GM23338 (cell line): ENCODE data around the gene PRSS36. TPM values are rescaled to one million over a fixed set of nuclear protein-coding genes. Genes with fewer than 3 reads are reported as not detected.
A peak's percentile ranks its signal among the peaks of the same experiment; 100 is the strongest.

Source experiments
- ATAC-seq: fragments of 200-7000 bp; cut with Tn5 transposase; 3 replicates; pipeline ENCODE4 v1.9.1; 2020
- DNase-seq: peaks from one replicate; pipeline ENCODE4 v3.0.0-alpha.2; 2015; ENCODE audit warnings: low spot score
- H2AFZ ChIP-seq: fragments of 200-600 bp; sonication (generic); 2 replicates; pipeline ENCODE4 v1.8.0; 2016; ENCODE audit warnings: antibody characterized with exemption, mild to moderate bottlenecking, moderate library complexity
- H3F3A ChIP-seq: fragments of 200-600 bp; sonication (generic); replicated peaks from 2 replicates; pipeline ENCODE4 v1.8.0; 2017; ENCODE audit warnings: antibody characterized with exemption, mixed run types, low read depth
- H3K27ac ChIP-seq: fragments of 200-600 bp; sonication (generic); 2 replicates; pipeline ENCODE4 v1.6.1; 2016; ENCODE audit warnings: low read depth
- H3K27me3 ChIP-seq: fragments of 200-600 bp; sonication (generic); 2 replicates; pipeline ENCODE4 v1.8.0; 2016; ENCODE audit warnings: mild to moderate bottlenecking, mixed run types, moderate library complexity; ENCODE audit not compliant: insufficient read depth
- H3K36me3 ChIP-seq: fragments of 200-600 bp; sonication (generic); 2 replicates; pipeline ENCODE4 v1.8.0; 2016; ENCODE audit warnings: mild to moderate bottlenecking; ENCODE audit not compliant: insufficient read depth
- H3K4me1 ChIP-seq: fragments of 200-600 bp; sonication (generic); 2 replicates; pipeline ENCODE4 v1.8.0; 2016; ENCODE audit warnings: mild to moderate bottlenecking, moderate library complexity; ENCODE audit not compliant: insufficient read depth
- H3K4me2 ChIP-seq: fragments of 200-600 bp; sonication (generic); 2 replicates; pipeline ENCODE4 v1.7.1; 2017; ENCODE audit warnings: mixed run types
- H3K4me3 ChIP-seq: fragments of 200-600 bp; sonication (generic); 2 replicates; pipeline ENCODE4 v1.6.1; 2016; ENCODE audit warnings: mixed run types
- H3K79me2 ChIP-seq: fragments of 200-600 bp; sonication (generic); replicated peaks from 2 replicates; pipeline ENCODE4 v1.8.0; 2017; ENCODE audit warnings: mild to moderate bottlenecking; ENCODE audit not compliant: insufficient read depth
- H3K9me2 ChIP-seq: fragments of 200-600 bp; sonication (generic); 2 replicates; pipeline ENCODE4 v1.8.0; 2017; ENCODE audit not compliant: insufficient read depth
- H4K20me1 ChIP-seq: fragments of 200-600 bp; sonication (generic); replicated peaks from 2 replicates; pipeline ENCODE4 v1.8.0; 2017; ENCODE audit warnings: mild to moderate bottlenecking; ENCODE audit not compliant: insufficient read depth
- H3K27ac Mint-ChIP-seq: 2 replicates; pipeline ENCODE4 v1.8.0; 2020; ENCODE audit warnings: inconsistent platforms, mild to moderate bottlenecking, moderate library complexity, mixed read lengths
- H3K27me3 Mint-ChIP-seq: 3 replicates; pipeline ENCODE4 v1.8.0; 2022; ENCODE audit warnings: low read depth, mild to moderate bottlenecking, moderate library complexity, mixed read lengths, inconsistent platforms; ENCODE audit not compliant: insufficient read depth, poor library complexity
- H3K36me3 Mint-ChIP-seq: 3 replicates; pipeline ENCODE4 v1.8.0; 2021; ENCODE audit warnings: low read depth, mild to moderate bottlenecking, inconsistent platforms, moderate library complexity, mixed read lengths
- H3K4me1 Mint-ChIP-seq: 3 replicates; pipeline ENCODE4 v1.8.0; 2020; ENCODE audit warnings: mild to moderate bottlenecking, inconsistent platforms, mixed read lengths
- H3K4me3 Mint-ChIP-seq: 3 replicates; pipeline ENCODE4 v1.8.0; 2021; ENCODE audit warnings: moderate library complexity, mild to moderate bottlenecking, inconsistent platforms, mixed read lengths
- H3K9me3 Mint-ChIP-seq: 3 replicates; pipeline ENCODE4 v1.8.0; 2020; ENCODE audit warnings: moderate library complexity, mild to moderate bottlenecking, inconsistent platforms, mixed read lengths
- EZH2 ChIP-seq: fragments of 200-600 bp; sonication (generic); IDR thresholded peaks from one replicate; pipeline ENCODE4 v1.8.0; 2017; ENCODE audit warnings: antibody characterized with exemption, mild to moderate bottlenecking, low read depth; ENCODE audit not compliant: unreplicated experiment
- EZH2phosphoT487 ChIP-seq: fragments of 200-600 bp; sonication (generic); IDR thresholded peaks from one replicate; pipeline ENCODE4 v1.8.1; 2018; ENCODE audit warnings: antibody characterized with exemption; ENCODE audit not compliant: unreplicated experiment
- JUNB ChIP-seq: IDR thresholded peaks from one replicate; pipeline ENCODE4 v1.6.1; 2016; ENCODE audit warnings: antibody characterized with exemption; ENCODE audit not compliant: unreplicated experiment
- NANOG ChIP-seq: IDR thresholded peaks from 2 replicates; pipeline ENCODE4 v1.6.1; 2016; ENCODE audit warnings: antibody characterized with exemption, borderline replicate concordance
- POLR2AphosphoS5 ChIP-seq: IDR thresholded peaks from 2 replicates; pipeline ENCODE4 v1.6.1; 2016; ENCODE audit warnings: antibody characterized with exemption, low read depth
- REST ChIP-seq: IDR thresholded peaks from one replicate; pipeline ENCODE4 v1.6.1; 2018; ENCODE audit warnings: antibody characterized with exemption; ENCODE audit not compliant: unreplicated experiment
- STAT1 ChIP-seq: IDR thresholded peaks from one replicate; pipeline ENCODE4 v1.6.1; 2016; ENCODE audit warnings: antibody characterized with exemption; ENCODE audit not compliant: unreplicated experiment
- ZNF114 ChIP-seq: fragments of 250-450 bp; sonication (Bioruptor Pico); IDR thresholded peaks from 2 replicates; pipeline ENCODE4 v1.5.0; 2020; ENCODE audit warnings: mild to moderate bottlenecking, moderate library complexity
- ZNF331 ChIP-seq: fragments of 250-450 bp; sonication (Bioruptor Pico); IDR thresholded peaks from 2 replicates; pipeline ENCODE4 v1.5.0; 2020; ENCODE audit warnings: low read depth, mild to moderate bottlenecking, moderate library complexity
- polyA plus RNA-seq: library from polyadenylated mRNA; unstranded; fragments of >200 nt; fragmentation: Nextera tagmentation; extraction: Ambion mirVana; gene quantifications from 2 replicates; pipeline ENCODE4 v1.2.1, GENCODE V29; 2016
- total RNA-seq: library from RNA; depleted of rRNA; stranded (reverse); fragments of >200 nt; shearing (Covaris generic); gene quantifications from 2 replicates; pipeline ENCODE4 v1.2.3, GENCODE V29; 2014
- TF ChIP-seq, protein P1 (sequence below): IDR thresholded peaks from 2 replicates; pipeline ENCODE4 v1.6.1; 2016; ENCODE audit warnings: antibody characterized with exemption
- TF ChIP-seq, protein P2 (sequence below), 2 experiments: fragments of 200-600 bp in 1 of 2; sonication (generic) in 1 of 2; conservative IDR thresholded peaks; 2 replicates each; pipeline versions ENCODE4 v1.5.1 to v1.6.1; 2016 to 2017; ENCODE audit warnings: antibody characterized with exemption in 2 of 2, low read depth in 2 of 2, mild to moderate bottlenecking in 2 of 2, moderate library complexity in 1 of 2

PRSS36 gene
- total and polyA plus RNA-seq, 2 experiments from 2014 or later: 0.91 to 1.4 TPM

DNA sequence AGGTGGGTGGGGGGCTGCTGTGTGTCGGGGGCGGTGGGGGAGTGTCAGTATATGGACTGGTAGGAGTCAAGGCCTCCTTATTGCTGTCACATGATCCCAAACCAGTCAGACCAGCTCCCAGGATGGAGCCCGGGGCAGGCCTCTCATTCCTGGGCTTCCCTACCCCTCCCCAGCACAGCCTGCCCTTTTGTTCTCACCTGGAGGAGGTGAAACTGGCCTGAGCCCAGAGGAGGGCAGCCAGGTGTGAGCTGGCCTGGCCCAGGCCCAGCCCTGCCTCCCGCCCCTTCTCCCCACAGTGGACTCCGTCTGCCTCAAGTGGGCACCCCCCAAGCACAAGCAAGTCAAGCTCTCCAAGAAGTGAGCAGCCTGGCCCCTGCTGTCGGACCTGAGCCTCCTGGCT, 19.0 kb downstream of the PRSS36 start:
- Mint-ChIP-seq H3K27ac (peak overlapping the region; percentile 98), H3K9me3 (peaks cover 2% of the 10 kb centered on the region; the same call in 1 of the 3 replicates), H3K4me1 (peaks cover 47% of the 10 kb centered on the region), H3K27me3 (peaks cover 23% of the 10 kb centered on the region), H3K4me3 (peak overlapping the region; percentile 33), H3K36me3 (peaks cover 45% of the 10 kb centered on the region)
- Histone ChIP-seq H4K20me1 (no peaks in the 10 kb centered on the region; the same call in 1 of the 2 replicates), H3K79me2 (peaks cover 8% of the 10 kb centered on the region; the same call in 1 of the 2 replicates), H2AFZ (no peak overlapping the region), H3K4me1 (peaks cover 28% of the 10 kb centered on the region), H3K36me3 (peaks cover 9% of the 10 kb centered on the region), H3K4me2 (peak overlapping the region; percentile 51; the same call in 1 of the 2 replicates), H3K27ac (peak overlapping the region; percentile 84), H3K9me2 (no peaks in the 10 kb centered on the region), H3K4me3 (no peak overlapping the region), H3F3A (no peaks in the 10 kb centered on the region; the same call in 1 of the 2 replicates), H3K27me3 (no peaks in the 10 kb centered on the region)
- DNase-seq (peak; percentile 74), ATAC-seq (peak; percentile 66)
- TF ChIP-seq EZH2phosphoT487 (no peak), POLR2AphosphoS5 (peak; percentile 38; the same call in 1 of the 2 replicates), EZH2 (no peak), ZNF331 (CRISPR knock-in tag) (no peak)
- TF ChIP-seq, protein P1, sequence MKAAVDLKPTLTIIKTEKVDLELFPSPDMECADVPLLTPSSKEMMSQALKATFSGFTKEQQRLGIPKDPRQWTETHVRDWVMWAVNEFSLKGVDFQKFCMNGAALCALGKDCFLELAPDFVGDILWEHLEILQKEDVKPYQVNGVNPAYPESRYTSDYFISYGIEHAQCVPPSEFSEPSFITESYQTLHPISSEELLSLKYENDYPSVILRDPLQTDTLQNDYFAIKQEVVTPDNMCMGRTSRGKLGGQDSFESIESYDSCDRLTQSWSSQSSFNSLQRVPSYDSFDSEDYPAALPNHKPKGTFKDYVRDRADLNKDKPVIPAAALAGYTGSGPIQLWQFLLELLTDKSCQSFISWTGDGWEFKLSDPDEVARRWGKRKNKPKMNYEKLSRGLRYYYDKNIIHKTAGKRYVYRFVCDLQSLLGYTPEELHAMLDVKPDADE: no peak
- TF ChIP-seq, protein P2, sequence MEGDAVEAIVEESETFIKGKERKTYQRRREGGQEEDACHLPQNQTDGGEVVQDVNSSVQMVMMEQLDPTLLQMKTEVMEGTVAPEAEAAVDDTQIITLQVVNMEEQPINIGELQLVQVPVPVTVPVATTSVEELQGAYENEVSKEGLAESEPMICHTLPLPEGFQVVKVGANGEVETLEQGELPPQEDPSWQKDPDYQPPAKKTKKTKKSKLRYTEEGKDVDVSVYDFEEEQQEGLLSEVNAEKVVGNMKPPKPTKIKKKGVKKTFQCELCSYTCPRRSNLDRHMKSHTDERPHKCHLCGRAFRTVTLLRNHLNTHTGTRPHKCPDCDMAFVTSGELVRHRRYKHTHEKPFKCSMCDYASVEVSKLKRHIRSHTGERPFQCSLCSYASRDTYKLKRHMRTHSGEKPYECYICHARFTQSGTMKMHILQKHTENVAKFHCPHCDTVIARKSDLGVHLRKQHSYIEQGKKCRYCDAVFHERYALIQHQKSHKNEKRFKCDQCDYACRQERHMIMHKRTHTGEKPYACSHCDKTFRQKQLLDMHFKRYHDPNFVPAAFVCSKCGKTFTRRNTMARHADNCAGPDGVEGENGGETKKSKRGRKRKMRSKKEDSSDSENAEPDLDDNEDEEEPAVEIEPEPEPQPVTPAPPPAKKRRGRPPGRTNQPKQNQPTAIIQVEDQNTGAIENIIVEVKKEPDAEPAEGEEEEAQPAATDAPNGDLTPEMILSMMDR (conservative IDR thresholded peaks at IDR 0.05; ENCODE audit: low read depth in 2 of 2): no peak

GRCh38 chr16:31130336-31130891, 19.5 kb downstream of the PRSS36 start:
- Histone ChIP-seq H3K4me1 (peaks cover 28% of the 10 kb centered on the region), H4K20me1 (no peaks in the 10 kb centered on the region; the same call in 1 of the 2 replicates), H3F3A (no peaks in the 10 kb centered on the region; the same call in 1 of the 2 replicates), H3K27me3 (no peaks in the 10 kb centered on the region), H3K4me2 (0 out of 2 replicates have a peak overlapping the region, but pooled peaks have one; percentile 26), H3K36me3 (peaks cover 9% of the 10 kb centered on the region), H2AFZ (no peak overlapping the region), H3K27ac (peak overlapping the region; percentile 84; the same call in 1 of the 2 replicates), H3K79me2 (peaks cover 8% of the 10 kb centered on the region; the same call in 1 of the 2 replicates), H3K4me3 (no peak overlapping the region), H3K9me2 (no peaks in the 10 kb centered on the region)
- Mint-ChIP-seq H3K27ac (peak overlapping the region; percentile 98), H3K27me3 (peaks cover 23% of the 10 kb centered on the region), H3K36me3 (peaks cover 45% of the 10 kb centered on the region), H3K4me1 (peaks cover 44% of the 10 kb centered on the region), H3K9me3 (peaks cover 2% of the 10 kb centered on the region; the same call in 1 of the 3 replicates), H3K4me3 (peak overlapping the region; percentile 5; the same call in 1 of the 3 replicates)
- DNase-seq (no peak), ATAC-seq (no peak)
- no peak for TF ChIP-seq STAT1
- no peak for TF ChIP-seq ZNF114
- TF ChIP-seq, protein P2 (conservative IDR thresholded peaks at IDR 0.05; ENCODE audit: low read depth in 2 of 2): no peak
- TF ChIP-seq POLR2AphosphoS5: no peak; the same call in 1 of the 2 replicates
- TF ChIP-seq JUNB: no peak
- TF ChIP-seq NANOG: no peak
- no peak for TF ChIP-seq EZH2phosphoT487
- no peak for TF ChIP-seq REST
